ENCODE data around the gene TEX36.
"Not testable (repeated sequence)": the region's sequence is repeated elsewhere in the genome, so short reads cannot be mapped to it uniquely, and the experiment has no call there.

Gene TEX36

DNA sequence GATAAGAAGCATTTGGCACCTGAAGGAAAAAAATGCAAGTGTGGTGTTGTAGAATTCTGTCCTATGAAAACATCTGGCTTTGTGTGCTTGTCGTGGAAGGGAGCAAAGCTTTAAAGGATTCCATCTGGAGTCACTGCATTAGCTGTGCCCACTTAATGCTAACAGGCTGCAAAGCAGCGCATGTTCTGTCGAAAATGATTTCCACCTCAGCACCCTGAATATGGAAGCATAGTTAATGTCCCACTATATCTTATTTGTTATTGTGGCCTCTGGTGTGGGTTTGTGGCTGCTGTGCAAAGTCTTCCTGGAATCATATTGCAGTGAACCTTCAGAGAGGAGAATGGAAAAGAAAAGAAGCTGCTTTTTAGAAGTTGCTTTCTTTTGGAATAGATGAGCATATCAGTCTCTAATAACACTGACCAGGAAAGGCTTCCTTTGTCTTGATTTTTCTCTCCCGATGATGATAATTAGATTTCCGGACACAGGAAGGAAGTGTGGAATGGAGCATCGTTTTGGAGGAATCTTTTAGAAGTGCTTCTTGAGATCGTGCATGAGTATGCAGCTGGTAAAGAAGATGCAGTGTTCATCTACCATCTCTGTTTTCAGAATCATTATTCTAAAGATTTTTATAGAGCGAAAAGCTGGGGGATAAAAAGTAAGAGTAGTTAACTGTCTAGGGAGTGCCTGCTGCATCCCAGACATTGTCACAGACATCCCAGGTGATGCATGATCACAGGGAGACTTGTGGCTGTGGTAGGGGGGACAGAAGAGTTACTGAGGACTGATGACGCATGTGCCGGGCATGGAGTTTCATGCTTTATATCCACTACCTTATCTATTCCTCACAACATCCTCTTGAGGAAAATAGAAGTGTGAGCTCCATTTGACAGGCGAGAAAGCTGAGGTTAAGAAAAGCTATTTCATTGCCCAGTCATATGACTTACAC is 54.6 kb downstream of the TEX36 start:
- DNase-seq = no peak

DNA sequence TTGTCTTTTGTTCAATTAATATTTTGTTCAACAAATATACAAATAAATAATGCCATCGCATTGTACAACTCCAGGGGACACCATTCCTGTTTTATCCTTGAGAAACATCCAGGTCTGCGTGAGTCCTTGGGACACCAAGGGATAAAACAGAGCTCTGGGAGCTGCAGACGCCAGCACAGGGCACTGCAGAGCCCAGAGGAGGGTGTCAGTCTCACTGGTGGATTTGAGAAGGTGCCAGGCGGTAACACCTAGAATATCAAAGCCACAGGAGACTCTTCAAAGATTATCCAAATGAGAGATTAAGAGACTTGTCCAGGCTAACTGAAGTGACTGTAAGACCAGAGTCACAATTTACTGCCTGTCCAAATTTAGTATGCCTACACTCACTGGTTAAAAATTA is 55.3 kb downstream of the TEX36 start:
- no peak for DNase-seq

DNA sequence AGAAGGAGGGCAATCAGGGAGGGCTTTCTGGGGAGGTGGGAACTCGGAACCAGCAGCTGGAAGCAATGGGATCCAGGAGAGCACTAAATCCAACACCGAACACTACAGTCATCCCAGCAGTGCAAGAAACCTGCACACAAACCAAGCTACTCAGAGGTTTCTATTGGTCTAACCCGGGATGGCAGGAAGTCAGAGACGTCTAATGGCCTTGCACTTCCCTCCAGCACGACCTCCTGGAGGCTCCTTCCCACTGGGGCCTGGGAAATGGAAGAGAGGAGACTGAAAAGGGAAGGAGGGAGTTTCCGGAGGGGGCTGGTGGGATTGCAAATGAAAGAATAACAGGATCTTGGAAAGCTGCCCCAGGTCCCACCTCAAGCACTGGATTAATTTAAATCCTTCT is 56.3 kb downstream of the TEX36 start:
- no peak for DNase-seq

DNA sequence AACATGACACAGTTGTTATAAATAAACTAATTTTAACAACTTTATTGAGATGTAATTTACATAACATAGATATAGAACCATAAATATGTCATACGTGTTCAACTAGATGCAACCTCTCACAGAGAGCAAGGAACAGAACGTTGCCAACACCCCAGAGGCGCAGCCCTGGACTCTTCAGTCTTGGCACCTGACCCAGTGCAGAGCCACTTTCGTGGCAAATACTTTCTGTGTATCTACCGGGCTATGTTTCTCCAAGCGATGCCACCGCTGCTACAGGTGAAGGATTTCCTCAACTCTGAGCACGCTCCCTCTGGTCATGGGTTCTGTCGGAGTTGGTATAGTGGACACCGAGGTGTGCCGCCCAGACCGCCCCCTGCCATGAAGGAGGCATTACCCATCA is 57.4 kb downstream of the TEX36 start:
- DNase-seq = no peak

DNA sequence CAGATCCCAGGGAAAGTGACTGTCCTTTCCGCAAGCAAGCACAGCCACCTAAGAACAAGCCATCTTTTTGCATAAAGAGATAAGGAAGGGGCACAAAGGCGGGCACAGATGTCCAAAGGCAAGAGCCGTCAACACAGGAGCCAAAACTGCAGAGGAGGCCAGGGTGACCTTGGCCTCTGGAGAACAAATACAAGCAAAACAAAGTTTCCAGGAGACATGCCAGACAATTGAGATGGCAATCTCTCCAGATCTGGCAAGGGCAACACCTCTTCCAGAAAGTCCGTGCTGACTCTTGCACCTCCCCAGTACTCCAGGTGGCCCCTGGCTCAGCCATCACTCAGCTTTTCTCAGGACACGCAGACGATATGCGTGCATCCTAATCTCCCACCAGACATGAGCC is 58.2 kb downstream of the TEX36 start:
- no peak for DNase-seq

DNA sequence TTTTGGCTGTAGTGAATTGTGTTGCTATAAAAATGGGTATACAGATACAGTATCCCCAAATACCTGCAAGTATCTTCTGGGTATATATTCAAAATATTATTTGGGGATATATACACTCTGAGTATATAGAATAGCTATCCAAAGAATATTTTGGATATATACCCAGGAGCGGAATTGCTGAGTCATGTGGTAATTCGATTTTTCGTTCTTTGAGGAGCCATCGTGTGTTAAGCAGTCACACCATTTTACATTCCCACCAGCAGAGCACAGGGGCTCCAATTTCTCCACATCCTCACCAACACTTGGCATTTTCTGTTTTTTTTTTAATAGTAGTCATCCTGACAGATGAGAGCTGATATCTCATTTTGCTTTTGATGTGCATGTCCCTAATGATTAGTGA is 61.9 kb downstream of the TEX36 start:
- no peak for DNase-seq

DNA sequence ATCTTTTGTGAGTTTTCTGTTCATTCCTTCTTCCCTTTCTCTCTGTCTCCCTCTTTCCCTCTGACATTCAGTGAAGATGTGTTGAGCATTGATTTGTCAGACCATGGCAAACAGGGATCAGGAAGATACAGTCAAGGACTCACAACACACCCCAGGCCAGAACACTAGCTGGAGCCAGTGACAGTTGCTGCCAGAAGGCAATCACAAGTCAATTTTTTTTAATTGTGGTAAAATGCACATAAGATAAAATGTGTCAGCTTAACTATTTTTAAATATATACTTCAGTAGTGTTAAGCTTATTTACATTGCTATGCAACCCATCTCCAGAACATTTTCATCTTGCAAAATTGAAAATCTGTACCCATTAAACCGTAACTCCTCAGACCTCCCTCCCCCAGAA is 62.6 kb downstream of the TEX36 start:
- no peak for DNase-seq

DNA sequence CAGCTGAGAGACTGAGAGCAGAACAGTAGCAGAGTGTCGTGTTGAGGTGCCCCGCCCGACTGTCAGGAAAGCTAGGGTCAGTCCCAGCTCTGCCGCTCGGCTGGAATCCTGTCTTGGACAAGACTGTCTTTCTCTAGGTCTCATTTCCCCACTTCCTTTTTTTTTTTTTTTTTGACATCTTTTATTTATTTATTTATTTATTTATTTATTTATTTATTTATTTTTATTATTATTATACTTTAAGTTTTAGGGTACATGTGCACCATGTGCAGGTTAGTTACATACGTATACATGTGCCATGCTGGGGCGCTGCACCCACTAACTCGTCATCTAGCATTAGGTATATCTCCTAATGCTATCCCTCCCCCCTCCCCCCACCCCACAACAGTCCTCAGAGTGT is 69.9 kb downstream of the TEX36 start:
- DNase-seq = not testable (repeated sequence)

DNA sequence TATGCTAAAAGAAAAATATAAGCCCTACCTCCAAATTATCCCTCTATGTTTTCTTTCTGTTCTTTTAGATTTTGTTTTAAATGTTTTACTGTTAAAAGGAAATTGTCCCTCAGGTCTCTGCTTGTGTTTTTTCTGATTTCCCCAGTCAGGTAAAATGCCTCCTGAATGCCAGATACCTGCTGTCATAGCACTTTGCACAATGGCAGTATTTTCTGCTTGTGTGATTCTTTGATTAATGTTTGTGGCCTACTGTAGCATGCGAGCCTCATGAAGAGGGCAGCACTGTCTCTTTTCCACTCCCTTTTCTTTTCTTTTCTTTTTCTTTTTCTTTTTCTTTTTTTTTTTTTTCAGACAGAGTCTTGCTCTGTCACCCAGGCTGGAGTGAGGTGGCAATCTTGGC is 71.2 kb downstream of the TEX36 start:
- no peak for DNase-seq

DNA sequence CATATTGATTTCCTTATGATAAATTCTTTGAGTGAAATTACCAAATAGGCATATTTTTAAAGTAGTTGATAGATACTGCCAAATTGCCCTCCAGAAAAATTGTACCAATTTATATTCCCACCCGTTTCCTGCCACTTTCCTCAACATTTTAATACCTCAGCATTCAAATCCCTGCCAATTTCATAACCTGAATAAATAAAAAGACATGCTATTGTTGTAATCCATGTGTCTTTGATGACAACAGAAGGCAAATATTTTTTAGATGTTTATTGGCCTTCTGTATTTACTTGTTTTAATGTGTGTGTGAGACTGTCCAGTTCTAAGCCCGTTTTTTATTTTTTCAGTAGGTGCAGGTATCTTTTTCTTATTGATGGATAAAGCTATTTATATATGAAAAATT is 71.7 kb downstream of the TEX36 start:
- DNase-seq = no peak

DNA sequence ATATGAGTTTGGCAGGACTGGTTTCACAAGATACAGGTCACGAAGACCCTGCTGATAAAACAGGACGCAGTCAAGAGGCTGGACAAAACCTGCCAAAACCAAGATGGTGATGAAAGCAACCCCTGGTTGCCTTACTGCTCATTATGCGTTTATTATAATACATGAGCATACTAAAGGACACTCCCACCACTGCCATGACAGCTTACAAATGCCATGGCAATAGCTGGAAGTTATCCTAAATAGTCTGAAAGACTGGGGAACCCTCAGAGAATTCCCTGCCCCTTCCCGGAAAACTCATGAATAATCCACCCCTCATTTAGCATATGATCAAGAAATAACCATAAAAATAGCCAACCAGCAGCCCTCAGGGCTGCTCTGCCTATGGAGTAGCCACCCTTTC is 73.1 kb downstream of the TEX36 start:
- DNase-seq = no peak

DNA sequence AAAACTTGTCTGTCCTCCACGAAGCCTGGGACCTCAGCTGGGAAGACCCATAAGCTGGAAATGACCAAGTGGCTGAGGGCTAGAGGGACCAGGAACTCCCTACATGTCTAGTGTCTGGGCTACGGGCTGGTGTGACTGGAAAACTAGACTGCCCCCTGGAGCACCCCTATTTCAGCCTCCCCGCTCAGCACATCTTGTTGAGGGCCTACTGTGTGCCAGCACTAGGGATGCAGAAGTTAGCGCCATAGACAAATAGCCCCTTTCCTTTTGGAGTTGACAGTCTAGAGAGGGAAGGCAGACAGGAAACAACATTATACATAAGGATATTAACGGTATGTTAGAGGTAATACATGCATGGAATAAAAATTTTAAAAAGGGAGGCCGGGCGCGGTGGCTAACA is 74.5 kb downstream of the TEX36 start:
- DNase-seq = no peak

DNA sequence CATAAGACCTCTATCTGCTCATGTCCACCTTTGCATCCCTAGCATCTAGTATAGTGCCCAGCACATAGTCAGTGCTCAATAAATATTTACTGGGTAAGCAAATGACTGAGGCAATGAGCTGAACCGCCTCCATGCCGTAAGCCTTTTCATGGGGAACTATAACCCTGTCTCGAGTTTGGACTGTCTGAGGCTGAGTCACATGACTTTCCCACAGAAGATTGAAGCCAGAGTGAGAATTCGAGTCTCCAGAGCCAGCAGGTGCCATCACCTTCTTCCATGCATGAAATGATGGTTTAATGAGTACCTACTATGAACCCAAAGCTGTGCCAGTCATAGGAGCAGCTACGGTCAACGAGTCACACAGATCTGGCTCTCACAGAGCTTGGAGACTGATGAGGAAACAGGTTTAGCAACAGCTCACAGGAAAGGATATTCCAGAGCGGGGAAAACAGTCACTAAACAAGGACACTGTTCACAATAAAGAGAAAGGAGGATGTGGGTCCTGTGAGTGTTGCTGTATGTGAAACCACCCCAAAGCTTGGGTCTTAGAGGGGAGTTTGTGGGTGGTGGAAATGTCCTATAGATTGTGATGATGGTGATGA is 75.2 kb downstream of the TEX36 start:
- no peak for DNase-seq

DNA sequence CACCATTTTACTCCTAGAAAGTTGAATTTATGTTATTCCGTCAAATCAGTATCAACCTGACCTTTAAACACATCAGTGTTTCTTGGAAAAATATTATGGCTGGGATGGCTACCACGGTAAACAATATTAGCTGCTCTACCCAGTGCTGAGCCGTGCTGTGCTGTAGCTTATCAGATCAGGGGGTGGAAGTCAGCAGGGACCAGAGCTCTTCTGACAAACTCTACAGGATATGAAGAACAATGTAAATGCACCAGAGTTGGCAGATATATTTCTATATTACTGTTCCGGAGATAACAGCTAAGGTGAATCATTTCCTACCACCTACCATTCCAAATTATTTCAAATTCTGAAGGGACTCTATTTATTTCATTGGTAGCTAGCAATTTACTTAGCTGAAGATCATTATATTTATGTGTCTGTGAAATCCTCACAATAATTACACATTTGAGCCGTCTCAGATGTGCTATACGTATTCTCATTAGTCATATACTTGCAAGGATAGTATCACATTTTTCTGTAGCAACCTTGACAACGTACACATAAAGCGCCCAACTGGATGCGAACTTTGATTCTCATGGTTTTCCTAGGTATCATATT is 76.5 kb downstream of the TEX36 start:
- DNase-seq = no peak

All from CD4-positive, alpha-beta T cell treated with Interleukin-17A for 4 hours (primary cell).